Breast epithelium (tissue), 3 donors: ENCODE measurements around the gene PITRM1.

ENCODE experiments used
- CTCF ChIP-seq, 3 donors: fragments of 450-650 bp; IDR thresholded peaks; one replicate each; pipeline ENCODE4 v1.5.1; 2016 to 2017; ENCODE audit warnings: antibody characterized with exemption in 3 of 3, mild to moderate bottlenecking in 3 of 3, moderate library complexity in 3 of 3
- POLR2A ChIP-seq: fragments of 450-650 bp; IDR thresholded peaks from one replicate; pipeline ENCODE4 v1.6.1; 2016; ENCODE audit warnings: antibody characterized with exemption, mild to moderate bottlenecking, moderate library complexity
- POLR2AphosphoS5 ChIP-seq, 3 donors: sonication (generic); formaldehyde crosslinking; IDR thresholded peaks; one replicate each; pipeline ENCODE4 v1.6.1; 2017; ENCODE audit warnings: antibody characterized with exemption in 3 of 3

DNA sequence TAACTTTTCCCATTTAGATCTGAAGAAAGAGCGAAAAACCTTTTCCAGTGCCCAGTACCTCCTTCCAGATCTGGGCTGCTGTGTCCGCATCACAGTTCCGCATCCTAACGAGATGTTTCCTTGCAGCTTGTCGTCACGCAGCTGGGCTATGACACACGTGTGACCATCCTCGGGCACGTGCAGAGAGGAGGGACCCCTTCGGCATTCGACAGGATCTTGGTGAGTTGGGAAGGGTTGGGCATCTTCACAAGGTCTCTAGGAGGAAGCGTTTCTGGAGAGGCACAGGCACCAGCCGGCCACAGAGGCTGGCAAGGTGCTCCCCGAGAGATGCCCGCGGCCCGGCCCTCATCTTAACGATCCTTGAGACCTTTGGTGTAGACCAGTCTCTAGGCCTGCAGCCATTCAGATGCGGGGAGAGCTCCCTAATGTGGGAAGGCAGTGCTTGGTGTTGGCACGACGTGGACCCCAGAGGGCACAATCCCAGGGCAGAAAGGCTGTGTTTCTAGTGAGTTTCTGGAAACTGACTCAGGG, 63.9 kb downstream of the PITRM1 start:
- no peak for TF ChIP-seq CTCF (IDR thresholded peaks at IDR 0.05)
- no peak for TF ChIP-seq POLR2A
- TF ChIP-seq POLR2AphosphoS5 (IDR thresholded peaks at IDR 0.05): no peak
